Measurements from ENCODE around the gene TCF25.

DNA sequence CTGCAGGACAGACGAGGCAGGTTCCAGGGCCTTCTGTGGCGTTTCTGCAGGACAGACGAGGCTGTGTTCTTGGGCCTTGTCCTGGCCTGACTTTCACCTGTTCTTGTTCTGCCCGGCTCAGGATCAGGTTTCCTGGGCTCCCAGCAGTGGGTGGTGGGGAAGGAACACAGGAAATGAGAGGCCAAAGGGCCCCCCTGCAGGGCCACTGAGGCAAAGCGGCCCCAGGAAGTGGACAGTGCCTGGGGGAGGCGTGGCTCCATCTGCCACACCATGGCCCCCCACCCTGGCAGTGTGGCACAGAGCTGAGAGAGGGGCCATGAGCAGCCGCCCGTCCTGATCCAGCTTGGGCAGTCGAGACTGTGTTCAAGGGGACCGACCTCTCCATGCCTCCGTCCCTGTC is 24.4 kb upstream of the TCF25 start:
- TF ChIP-seq POLR2A (IDR thresholded peaks at IDR 0.05; ENCODE audit: low read length), result no peak
- no peak for TF ChIP-seq GATA1 (IDR thresholded peaks at IDR 0.05; ENCODE audit: low read depth, low read length)

Data from erythroblast (primary cell).